Neural progenitor cell (in vitro differentiated cells): ENCODE results near the gene CRIM1.

ENCODE experiments used
- EZH2 ChIP-seq: fragments of 200-600 bp; sonication (generic); IDR thresholded peaks from 2 replicates; pipeline ENCODE4 v1.6.1; 2017; ENCODE audit warnings: antibody characterized with exemption, mild to moderate bottlenecking, moderate library complexity
- EZH2phosphoT487 ChIP-seq: fragments of 200-600 bp; sonication (generic); IDR thresholded peaks from 2 replicates; pipeline ENCODE4 v1.6.1; 2017; ENCODE audit warnings: antibody characterized with exemption
- TF ChIP-seq, protein P1 (sequence below): fragments of 200-600 bp; sonication (generic); IDR thresholded peaks from 2 replicates; pipeline ENCODE4 v1.5.1; 2017; ENCODE audit warnings: antibody characterized with exemption, mild to moderate bottlenecking

DNA sequence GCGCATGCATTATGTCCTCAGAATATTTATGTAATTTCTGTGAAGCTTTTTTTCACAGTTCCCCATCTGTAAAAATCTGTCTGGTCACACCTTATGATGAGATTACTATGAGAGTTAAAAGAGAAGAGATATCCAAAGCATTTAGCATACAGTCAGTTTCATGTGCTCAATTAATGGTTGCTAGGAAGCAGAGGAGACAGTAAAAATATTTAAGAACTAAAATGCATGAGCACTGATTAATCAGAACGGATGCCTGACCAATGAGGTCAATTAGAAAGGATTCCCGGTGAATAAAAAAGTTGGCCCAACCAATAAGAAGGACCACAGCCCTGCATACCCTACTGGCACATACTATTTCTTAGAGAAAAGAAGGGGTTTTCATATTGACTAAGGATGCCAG lies 12.0 kb upstream of the CRIM1 start:
- TF ChIP-seq, protein P1, sequence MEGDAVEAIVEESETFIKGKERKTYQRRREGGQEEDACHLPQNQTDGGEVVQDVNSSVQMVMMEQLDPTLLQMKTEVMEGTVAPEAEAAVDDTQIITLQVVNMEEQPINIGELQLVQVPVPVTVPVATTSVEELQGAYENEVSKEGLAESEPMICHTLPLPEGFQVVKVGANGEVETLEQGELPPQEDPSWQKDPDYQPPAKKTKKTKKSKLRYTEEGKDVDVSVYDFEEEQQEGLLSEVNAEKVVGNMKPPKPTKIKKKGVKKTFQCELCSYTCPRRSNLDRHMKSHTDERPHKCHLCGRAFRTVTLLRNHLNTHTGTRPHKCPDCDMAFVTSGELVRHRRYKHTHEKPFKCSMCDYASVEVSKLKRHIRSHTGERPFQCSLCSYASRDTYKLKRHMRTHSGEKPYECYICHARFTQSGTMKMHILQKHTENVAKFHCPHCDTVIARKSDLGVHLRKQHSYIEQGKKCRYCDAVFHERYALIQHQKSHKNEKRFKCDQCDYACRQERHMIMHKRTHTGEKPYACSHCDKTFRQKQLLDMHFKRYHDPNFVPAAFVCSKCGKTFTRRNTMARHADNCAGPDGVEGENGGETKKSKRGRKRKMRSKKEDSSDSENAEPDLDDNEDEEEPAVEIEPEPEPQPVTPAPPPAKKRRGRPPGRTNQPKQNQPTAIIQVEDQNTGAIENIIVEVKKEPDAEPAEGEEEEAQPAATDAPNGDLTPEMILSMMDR: no peak
- TF ChIP-seq EZH2phosphoT487: no peak
- TF ChIP-seq EZH2: no peak
